HCT116 (cell line): ENCODE measurements around the gene PRSS2. TPM values are rescaled to one million over a fixed set of nuclear protein-coding genes. Genes with fewer than 3 reads are reported as not detected.

Experiments
- ATAC-seq: fragments of 200-7000 bp; cut with Tn5 transposase; 2 replicates; pipeline ENCODE4 v1.9.1; 2020; ENCODE audit warnings: mild to moderate bottlenecking, moderate library complexity
- BruUV-seq: library from RNA; stranded (reverse); fragments of 400-500 nt; replicated peaks from 2 replicates; lab custom pipeline; 2021; lab: Mats Ljungman, UMichigan
- CTCF ChIA-PET: fragments of 300-600 bp; sonication (Branson Sonifier 250); formaldehyde crosslinking; loops from one replicate; lab custom pipeline; 2021; ENCODE audit warnings: antibody characterized with exemption; lab: Charles Lee
- POLR2A ChIA-PET: fragments of 300-600, 350-600 bp; sonication (Branson Sonifier 250); formaldehyde crosslinking; loops from one replicate; lab custom pipeline; 2021; ENCODE audit warnings: antibody characterized with exemption; lab: Charles Lee
- RAD21 ChIA-PET, 2 experiments: fragments of 300-600 bp; sonication (Branson Sonifier 250); formaldehyde crosslinking; loops; one replicate each; lab custom pipeline; 2023; ENCODE audit warnings: low total read pairs in 2 of 2; ENCODE audit not compliant: uncharacterized antibody in 2 of 2, unreplicated experiment in 2 of 2, low non-redundant PET in 1 of 2; lab: Charles Lee
- DNase-seq: peaks from one replicate; pipeline ENCODE4 v3.0.0-alpha.2; 2010; ENCODE audit warnings: low read depth, low spot score
- H2AFZ ChIP-seq: fragments of 200-600 bp; shearing (Covaris generic), sonication (generic); 2 replicates; pipeline ENCODE4 v1.6.1; 2017; ENCODE audit warnings: low read depth, mixed run types, mixed read lengths, antibody characterized with exemption, low read length; ENCODE audit not compliant: poor library complexity, severe bottlenecking
- H3K27ac ChIP-seq: 2 replicates; pipeline ENCODE4 v1.5.1; 2012; ENCODE audit warnings: low read depth, low read length
- H3K27me3 ChIP-seq: fragments of 200-600 bp; sonication (generic); 2 replicates; pipeline ENCODE4 v1.6.1; 2016; ENCODE audit warnings: mixed run types, low read length, mixed read lengths; ENCODE audit not compliant: insufficient read depth
- H3K36me3 ChIP-seq, 2 experiments: fragments of 200-500 bp in 1 of 2; fragments of 200-600 bp in 1 of 2; sonication (Bioruptor generic) in 1 of 2; sonication (generic) in 1 of 2; 2 replicates each; pipeline versions ENCODE4 v1.5.1 to v1.6.1; 2014 to 2016; ENCODE audit warnings: low read length in 2 of 2, inconsistent platforms in 1 of 2, mixed read lengths in 1 of 2, mixed run types in 1 of 2; ENCODE audit not compliant: insufficient read depth in 2 of 2, control insufficient read depth in 1 of 2
- H3K4me1 ChIP-seq, 2 experiments: fragments of 200-600 bp in 1 of 2; sonication (generic) in 1 of 2; 2 replicates each; pipeline versions ENCODE4 v1.5.1 to v1.6.1; 2012 to 2017; ENCODE audit warnings: low read length in 2 of 2, inconsistent platforms in 1 of 2, mild to moderate bottlenecking in 1 of 2, mixed read lengths in 1 of 2, mixed run types in 1 of 2, moderate library complexity in 1 of 2; ENCODE audit not compliant: insufficient read depth in 2 of 2, control insufficient read depth in 1 of 2
- H3K4me2 ChIP-seq: fragments of 200-600 bp; sonication (generic); 2 replicates; pipeline ENCODE4 v1.6.1; 2017; ENCODE audit warnings: mixed run types, low read length, mixed read lengths
- H3K4me3 ChIP-seq, 2 experiments: fragments of 200-600 bp in 1 of 2; sonication (generic) in 1 of 2; replicated peaks in 1 of 2; 2 replicates each; pipeline ENCODE4 v1.5.1; 2011 to 2016; ENCODE audit warnings: low read length in 2 of 2, control low read depth in 1 of 2, low read depth in 1 of 2, mild to moderate bottlenecking in 1 of 2, mixed read lengths in 1 of 2, mixed run types in 1 of 2
- H3K79me2 ChIP-seq: fragments of 200-600 bp; sonication (generic); 2 replicates; pipeline ENCODE4 v1.6.1; 2017; ENCODE audit warnings: mild to moderate bottlenecking, mixed run types, low read length, moderate library complexity, mixed read lengths; ENCODE audit not compliant: insufficient read depth
- H3K9ac ChIP-seq: fragments of 200-600 bp; sonication (generic); 2 replicates; pipeline ENCODE4 v1.6.1; 2016; ENCODE audit warnings: low read length, mixed read lengths
- H3K9me2 ChIP-seq: fragments of 200-600 bp; sonication (generic), shearing (Covaris generic); 2 replicates; pipeline ENCODE4 v1.6.1; 2017; ENCODE audit warnings: mixed run types, mild to moderate bottlenecking, moderate library complexity; ENCODE audit not compliant: insufficient read depth
- H3K9me3 ChIP-seq, 2 experiments: fragments of 200-500 bp in 1 of 2; fragments of 200-600 bp in 1 of 2; sonication (Bioruptor generic) in 1 of 2; sonication (generic) in 1 of 2; 2 replicates each; pipeline ENCODE4 v1.6.1; 2014 to 2017; ENCODE audit warnings: low read length in 2 of 2, mixed read lengths in 2 of 2, inconsistent platforms in 1 of 2, low read depth in 1 of 2, mild to moderate bottlenecking in 1 of 2, mixed run types in 1 of 2, moderate library complexity in 1 of 2; ENCODE audit not compliant: control insufficient read depth in 1 of 2, insufficient read depth in 1 of 2
- H4K20me1 ChIP-seq: fragments of 200-600 bp; sonication (generic), shearing (Covaris generic); 2 replicates; pipeline ENCODE4 v1.6.1; 2017; ENCODE audit warnings: mixed run types, mild to moderate bottlenecking, moderate library complexity; ENCODE audit not compliant: insufficient read depth
- FOSL1 ChIP-seq: IDR thresholded peaks from 2 replicates; pipeline ENCODE4 v1.6.1; 2012; ENCODE audit warnings: low read depth
- SRF ChIP-seq: IDR thresholded peaks from 2 replicates; pipeline ENCODE4 v1.6.1; 2012; ENCODE audit warnings: low read depth
- TCF7L2 ChIP-seq: IDR thresholded peaks from 2 replicates; pipeline ENCODE4 v1.7.0; 2011; ENCODE audit warnings: borderline replicate concordance, inconsistent platforms; ENCODE audit not compliant: insufficient read depth, insufficient read length; ENCODE audit errors: extremely low read depth
- ZFX ChIP-seq: fragments of 450-650 bp; IDR thresholded peaks from 2 replicates; pipeline ENCODE4 v1.6.1; 2017
- intact Hi-C: fragments of 100-400 bp; cut with micrococcal nuclease; formaldehyde crosslinking; loops from 2 replicates; pipeline ENCODE4 v1.10.0; 2022
- total RNA-seq: library from RNA; stranded (reverse); gene quantifications from one replicate; pipeline ENCODE4 v1.2.1, GENCODE V29; 2021; ENCODE audit not compliant: unreplicated experiment
- TF ChIP-seq, protein P1 (sequence below): IDR thresholded peaks from 2 replicates; pipeline ENCODE4 v1.6.1; 2011; ENCODE audit warnings: mild to moderate bottlenecking, low read length, moderate library complexity; ENCODE audit not compliant: insufficient replicate concordance; ENCODE audit errors: extremely low read depth

Gene PRSS2
- total RNA-seq, 1 experiment from 2014 or later: 36.8 TPM

DNA sequence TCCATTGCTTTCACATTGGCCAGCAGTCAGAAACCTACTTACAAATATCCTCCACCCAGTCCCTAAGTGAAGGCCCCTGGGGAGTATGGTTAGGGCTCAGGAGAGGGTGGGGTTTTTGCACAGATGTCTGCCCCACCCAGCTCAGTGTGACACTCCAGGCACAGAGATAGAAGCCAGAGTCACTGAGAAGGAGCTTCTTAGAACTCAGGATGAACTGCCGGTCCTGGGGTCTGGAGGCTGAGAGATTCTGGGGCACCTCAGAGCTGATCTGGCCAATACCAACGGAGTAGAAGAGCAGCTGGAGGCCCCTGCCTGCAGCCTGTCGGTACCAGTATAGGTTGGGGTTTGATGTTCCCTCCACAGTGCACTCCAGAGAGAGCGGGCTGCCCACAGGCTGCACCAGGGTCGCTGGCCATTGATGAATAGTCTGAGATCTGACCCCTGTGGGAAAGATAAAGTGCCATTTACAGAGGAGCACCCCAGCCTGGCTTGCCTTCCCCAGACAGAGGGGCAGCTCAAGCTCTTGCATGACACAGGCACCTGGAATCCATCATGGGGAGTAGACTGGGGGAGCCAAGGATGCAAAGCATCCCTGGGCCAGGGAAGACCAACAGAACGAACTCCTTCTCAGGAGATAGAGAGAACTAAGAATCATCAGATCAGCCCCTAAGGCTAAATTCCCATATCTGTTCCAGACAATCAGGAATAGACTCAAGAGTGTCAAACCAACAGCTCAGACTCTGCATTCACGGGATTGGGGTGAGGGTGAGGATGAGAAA lies 41.9 kb downstream of the PRSS2 start:
- peaks cover 0 to 24% of the 10 kb centered on the region in 2 experiments; a peak in 3 of 4 replicates for H3K4me1 ChIP-seq
- H4K20me1 ChIP-seq: no peaks in the 10 kb centered on the region
- no peaks in the 10 kb centered on the region for H3K9me3 ChIP-seq
- POLR2A ChIA-PET: no interaction called here
- H3K36me3 ChIP-seq: no peaks in the 10 kb centered on the region
- peaks cover 24% of the 10 kb centered on the region; the same call in 1 of the 2 replicates for H3K27me3 ChIP-seq
- TF ChIP-seq SRF: no peak
- TF ChIP-seq TCF7L2: no peak
- TF ChIP-seq ZFX: no peak
- TF ChIP-seq FOSL1: no peak
- TF ChIP-seq, protein P1, sequence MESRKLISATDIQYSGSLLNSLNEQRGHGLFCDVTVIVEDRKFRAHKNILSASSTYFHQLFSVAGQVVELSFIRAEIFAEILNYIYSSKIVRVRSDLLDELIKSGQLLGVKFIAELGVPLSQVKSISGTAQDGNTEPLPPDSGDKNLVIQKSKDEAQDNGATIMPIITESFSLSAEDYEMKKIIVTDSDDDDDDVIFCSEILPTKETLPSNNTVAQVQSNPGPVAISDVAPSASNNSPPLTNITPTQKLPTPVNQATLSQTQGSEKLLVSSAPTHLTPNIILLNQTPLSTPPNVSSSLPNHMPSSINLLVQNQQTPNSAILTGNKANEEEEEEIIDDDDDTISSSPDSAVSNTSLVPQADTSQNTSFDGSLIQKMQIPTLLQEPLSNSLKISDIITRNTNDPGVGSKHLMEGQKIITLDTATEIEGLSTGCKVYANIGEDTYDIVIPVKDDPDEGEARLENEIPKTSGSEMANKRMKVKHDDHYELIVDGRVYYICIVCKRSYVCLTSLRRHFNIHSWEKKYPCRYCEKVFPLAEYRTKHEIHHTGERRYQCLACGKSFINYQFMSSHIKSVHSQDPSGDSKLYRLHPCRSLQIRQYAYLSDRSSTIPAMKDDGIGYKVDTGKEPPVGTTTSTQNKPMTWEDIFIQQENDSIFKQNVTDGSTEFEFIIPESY: no peak
- H3K79me2 ChIP-seq: no peaks in the 10 kb centered on the region
- BruUV-seq: no TSS peak
- no peaks in the 10 kb centered on the region for H3K9me2 ChIP-seq
- H3K4me3 ChIP-seq: no peak overlapping the region
- CTCF ChIA-PET: interaction anchor here (0.6 to 5.5 kb wide), 10 partner anchors 8 to 278 kb away, joined by 3 to 62 read pairs (median 6); no protein-coding TSS in a partner anchor
- H3K27ac ChIP-seq: no peak overlapping the region
- H2AFZ ChIP-seq: no peak overlapping the region
- no peak overlapping the region for H3K4me2 ChIP-seq
- RAD21 ChIA-PET: no interaction called here
- ATAC-seq (no peak), DNase-seq (no peak)
- no peak overlapping the region for H3K9ac ChIP-seq
- intact Hi-C loops: loop anchor here (2.0 to 10.0 kb wide), 2 partner anchors 20 to 278 kb away; no protein-coding TSS in a partner anchor
